Lower leg skin (tissue), 3 donors: ENCODE data around the gene TRIAP1.

Experiments
- CTCF ChIP-seq, 3 donors: fragments of 450-650 bp; IDR thresholded peaks; one replicate each; pipeline ENCODE4 v1.5.1; 2016; ENCODE audit warnings: antibody characterized with exemption in 3 of 3, mild to moderate bottlenecking in 3 of 3, moderate library complexity in 2 of 3
- POLR2A ChIP-seq, 2 donors: fragments of 450-650 bp; IDR thresholded peaks; one replicate each; pipeline ENCODE4 v1.6.1; 2016 to 2017; ENCODE audit warnings: antibody characterized with exemption in 2 of 2, mild to moderate bottlenecking in 1 of 2, moderate library complexity in 1 of 2

- TF ChIP-seq CTCF (IDR thresholded peaks at IDR 0.05) (no peak), POLR2A (IDR thresholded peaks at IDR 0.05) (no peak)
These were observed 19.6 kb upstream of the TRIAP1 start for GRCh38 chr12:120465756-120466155.
